ENCODE results near the gene CEL.
"Not testable (repeated sequence)": the region's sequence is repeated elsewhere in the genome, so short reads cannot be mapped to it uniquely, and the experiment has no call there.

The CEL gene

DNA sequence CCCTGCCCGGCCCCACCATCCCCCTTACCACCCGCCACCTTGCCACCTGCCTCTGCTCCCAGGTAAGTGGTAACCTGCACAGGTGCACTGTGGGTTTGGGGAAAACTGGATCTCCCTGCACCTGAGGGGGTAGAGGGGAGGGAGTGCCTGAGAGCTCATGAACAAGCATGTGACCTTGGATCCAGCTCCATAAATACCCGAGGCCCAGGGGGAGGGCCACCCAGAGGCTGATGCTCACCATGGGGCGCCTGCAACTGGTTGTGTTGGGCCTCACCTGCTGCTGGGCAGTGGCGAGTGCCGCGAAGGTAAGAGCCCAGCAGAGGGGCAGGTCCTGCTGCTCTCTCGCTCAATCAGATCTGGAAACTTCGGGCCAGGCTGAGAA, at the start of gene CEL:
Gene CEL (plus strand): TSS at position 218 of the 382 bp plus-strand sequence. CDS start 22 bp downstream, at position 240.
- DNase-seq = not testable (repeated sequence)

DNA sequence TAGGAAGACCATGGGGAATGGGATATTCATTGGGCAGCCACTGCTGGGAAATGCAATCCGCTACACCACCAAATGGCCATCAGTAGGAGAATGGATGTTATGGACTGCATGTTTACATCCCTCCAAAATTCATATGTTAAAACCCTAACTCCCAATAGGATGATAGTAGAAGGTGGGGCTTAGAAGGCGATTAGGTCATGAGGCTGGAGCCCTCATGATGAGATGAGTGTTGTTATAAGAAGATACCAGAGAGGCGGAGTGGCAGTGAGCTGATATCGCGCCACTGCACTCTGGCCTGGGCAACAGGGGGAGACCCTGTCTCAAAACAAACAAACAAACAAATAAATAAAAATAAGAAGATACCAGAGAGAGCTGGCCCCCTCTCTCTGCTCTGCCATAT, 47.1 kb upstream of the CEL start:
- DNase-seq = no peak

DNA sequence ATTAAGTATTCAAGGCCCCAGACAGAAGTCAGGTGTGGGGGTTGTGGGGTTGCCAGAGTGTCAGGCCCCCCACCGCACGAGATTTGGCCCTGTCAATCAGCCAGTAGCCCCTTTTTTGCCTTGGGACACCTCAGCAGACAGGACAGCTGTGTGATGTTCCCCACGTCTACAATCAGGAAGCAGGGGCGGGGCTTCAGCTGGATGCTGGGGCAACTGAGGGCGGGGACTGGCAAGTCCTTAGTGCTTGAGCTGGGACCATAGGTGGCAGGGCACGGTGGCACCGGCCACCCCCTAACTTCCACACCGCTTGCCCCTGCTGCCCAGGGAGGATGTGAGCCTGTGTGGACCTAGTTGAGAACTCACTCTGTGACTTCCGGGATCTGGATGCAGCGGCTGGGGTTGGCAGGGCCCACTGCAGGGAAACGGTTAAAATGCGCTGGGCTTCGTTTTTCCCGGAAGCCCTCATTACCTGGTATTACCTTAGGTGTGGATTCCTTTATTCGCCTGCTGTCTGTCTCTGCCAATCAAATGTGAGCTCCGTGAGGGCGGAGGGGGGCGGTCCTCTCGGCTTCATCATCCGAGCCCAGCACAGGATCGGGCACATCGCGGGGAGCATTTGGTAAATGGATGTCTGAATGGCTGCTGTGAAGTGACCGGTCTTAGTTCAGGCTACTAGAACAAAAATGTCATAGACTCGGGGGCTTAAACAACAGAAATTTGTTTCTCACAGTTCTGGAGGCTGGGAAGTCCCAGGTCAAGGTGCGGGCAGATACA, 38.5 kb upstream of the CEL start:
- no peak for DNase-seq

DNA sequence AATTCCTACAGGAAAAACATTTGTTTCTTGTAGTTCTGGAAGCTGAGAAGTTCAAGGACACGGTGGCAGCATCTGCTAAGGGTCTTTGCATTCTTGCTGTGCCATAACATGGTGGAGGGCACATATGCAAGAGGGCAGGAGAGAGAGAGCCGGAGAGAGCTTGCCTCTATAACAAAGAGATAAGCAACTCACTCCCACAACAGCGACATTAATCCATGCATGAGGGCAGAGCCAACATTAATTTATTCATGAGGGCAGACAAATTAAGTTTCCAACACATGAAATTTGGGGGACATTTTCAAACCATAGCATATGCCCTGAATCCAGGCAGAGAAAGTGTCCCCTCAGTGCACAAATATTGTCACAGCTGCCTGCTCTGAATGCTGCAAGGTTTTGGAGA, 35.4 kb upstream of the CEL start:
- DNase-seq = no peak

DNA sequence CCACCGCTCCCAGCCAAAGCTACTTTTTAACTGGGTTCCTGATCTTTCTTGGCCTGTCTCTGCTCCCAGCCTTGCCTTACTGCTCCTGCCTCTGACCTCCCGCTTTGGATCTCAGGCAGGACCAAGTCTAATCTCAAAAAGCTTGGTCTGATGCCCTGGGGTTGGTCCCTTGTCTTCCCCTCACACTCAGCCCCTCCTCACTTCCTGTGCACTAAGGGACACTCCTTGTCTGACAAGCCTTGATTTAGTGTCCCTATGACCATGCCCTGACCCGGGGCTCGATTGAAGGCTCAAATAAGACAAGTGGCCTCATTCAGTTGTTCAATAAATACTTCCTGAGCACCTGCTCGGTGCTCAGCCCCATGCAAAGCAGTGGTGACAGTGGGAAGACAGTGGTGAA, 34.6 kb upstream of the CEL start:
- no peak for DNase-seq

DNA sequence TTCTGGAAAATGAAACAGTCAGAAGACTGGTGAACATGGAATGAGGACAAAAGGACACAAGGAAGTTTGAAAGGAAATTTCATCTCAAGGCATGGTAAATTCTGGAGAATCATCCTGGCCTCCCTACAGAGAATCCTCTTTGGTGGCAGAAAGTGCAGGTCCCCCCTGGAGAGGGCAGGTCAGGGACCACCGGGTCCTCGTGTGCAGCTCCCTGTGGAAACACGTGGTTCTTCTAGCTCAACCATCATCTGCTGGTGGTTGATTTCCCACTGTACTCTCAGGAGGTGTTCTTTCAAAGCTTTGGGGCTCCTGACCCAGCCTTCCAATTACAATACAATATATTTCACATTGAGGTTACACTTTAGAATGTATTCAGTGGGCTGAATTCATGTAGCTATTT, 33.6 kb upstream of the CEL start:
- DNase-seq = no peak

DNA sequence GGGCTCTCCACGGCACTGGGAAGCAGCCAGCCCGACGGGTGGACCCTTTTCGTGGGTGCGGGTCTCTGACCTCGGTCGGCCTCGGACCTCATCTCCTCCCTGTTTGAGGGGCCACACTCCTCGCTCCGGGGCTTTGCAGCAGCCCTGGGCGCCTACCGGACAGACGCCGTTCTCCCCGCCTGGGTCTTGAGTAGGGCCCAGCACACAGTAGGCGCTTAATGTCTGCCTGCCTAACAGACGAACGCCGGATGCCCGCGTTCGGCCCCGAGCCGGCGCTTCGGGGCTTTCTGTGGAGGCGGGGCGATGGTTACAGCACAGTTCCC, 31.8 kb upstream of the CEL start:
- no peak for DNase-seq

DNA sequence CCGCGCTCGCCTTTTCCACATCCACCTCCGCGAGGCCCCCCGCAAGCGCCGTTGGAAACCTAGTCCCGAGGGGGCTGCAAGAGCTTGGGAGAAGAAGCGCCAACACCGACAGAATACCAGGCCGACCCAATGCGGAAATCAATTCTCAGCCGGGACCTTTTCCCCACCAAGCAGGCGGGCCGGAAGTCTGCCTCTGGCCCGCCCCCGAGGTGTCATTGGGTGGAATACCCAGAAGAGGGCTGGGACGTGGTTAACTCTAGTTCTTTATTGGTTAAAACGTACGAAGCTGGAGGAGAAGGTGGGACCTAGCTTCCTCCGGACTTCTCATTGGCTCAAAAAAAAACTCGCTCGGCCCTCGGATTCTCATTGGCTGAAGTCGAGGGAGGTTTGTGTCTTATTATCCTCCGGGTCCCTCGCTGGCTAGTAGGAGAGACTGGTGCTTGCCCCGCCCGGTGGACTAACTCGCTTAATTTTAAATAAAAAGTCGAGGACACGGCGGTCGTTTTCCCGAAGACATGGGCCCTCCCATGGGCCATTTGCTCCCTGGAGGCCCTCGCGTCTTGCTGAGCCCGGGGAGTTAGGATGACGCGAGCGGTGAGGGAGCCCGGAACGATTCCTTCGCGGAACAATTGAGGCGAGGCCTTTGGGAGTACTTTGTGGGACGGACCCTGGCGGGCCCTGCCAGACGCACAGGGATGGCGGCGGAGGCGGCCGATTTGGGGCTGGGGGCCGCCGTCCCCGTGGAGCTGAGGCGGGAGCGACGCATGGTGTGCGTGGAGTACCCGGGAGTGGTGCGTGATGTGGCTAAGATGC, 31.3 kb upstream of the CEL start, which contains the start of gene GTF3C5:
Gene GTF3C5 (plus strand): TSS at position 681 of the 813 bp plus-strand sequence. CDS start 15 bp downstream, at position 696.
- DNase-seq = peak; percentile 99

DNA sequence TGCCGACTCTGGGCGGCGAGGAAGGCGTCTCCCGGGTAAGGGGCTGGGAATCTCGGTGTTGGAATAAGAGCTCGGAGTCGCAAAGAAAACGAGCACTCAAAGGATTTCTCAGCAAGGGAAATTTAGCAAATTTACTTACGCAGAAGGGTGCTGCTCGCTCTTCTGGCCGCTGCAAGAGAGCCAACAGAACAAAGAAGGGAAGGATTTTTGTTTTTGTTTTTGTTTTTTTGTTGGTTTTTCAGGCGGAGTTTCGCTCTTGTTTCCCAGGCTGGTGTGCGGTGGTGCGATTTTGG, 30.7 kb upstream of the CEL start:
- no peak for DNase-seq

DNA sequence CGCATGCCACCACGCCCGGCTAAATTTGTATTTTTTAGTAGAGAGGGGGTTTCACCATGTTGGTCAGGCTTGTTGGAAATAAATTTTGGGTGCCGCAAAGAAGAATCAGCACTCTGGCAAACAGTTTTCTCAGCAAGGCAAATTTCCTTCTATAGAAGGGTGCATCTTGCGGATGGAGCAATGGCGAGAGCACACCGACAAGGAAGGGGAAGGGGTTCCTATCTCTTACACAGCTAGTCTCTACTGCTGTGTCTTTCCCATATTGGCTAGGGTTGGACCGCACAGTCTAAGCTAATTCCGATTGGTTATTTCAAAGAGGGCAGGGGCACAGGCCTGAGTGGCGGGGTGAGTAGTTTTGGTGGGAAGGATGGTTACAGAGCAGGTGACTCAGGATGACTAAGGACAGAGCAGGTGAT, 30.3 kb upstream of the CEL start:
- no peak for DNase-seq

DNA sequence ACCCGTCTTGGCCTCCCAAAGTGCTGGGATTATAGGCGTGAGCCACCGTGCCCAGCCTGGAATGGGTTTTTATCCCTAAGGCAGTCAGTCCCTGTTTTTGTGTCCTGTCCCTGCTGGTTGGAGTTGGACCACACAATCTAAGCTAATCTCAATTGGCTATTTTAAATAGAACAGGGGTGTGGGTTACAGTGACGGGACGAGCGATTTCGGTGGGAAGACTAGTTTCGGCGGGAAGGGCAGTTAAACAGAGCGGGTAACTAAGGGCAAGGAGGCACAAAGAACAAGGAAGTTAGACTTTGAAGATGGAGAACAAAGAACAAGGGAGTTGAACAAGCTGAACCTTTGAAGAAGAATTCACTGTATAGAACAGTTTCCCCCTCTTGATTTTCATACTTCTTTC, 29.6 kb upstream of the CEL start:
- DNase-seq = no peak

DNA sequence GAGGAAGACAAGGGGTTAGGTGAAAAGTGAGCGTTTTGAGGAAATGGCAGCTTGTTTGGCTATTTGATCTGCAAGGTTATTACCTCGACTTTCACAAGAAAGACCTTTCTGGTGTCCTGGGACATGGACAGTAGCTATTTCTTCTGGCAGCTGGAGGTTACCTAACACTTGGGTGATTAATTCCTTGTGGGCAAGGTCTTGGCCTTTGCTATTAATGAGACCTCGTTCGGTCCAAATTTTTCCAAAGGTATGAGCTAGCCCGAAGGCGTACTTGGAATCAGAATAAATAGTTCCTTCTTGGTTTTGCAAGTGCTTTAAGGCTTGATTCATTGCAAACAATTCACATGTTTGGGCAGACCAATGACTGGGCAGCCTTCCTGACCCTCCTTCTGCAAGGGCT, 26.1 kb upstream of the CEL start:
- no peak for DNase-seq

DNA sequence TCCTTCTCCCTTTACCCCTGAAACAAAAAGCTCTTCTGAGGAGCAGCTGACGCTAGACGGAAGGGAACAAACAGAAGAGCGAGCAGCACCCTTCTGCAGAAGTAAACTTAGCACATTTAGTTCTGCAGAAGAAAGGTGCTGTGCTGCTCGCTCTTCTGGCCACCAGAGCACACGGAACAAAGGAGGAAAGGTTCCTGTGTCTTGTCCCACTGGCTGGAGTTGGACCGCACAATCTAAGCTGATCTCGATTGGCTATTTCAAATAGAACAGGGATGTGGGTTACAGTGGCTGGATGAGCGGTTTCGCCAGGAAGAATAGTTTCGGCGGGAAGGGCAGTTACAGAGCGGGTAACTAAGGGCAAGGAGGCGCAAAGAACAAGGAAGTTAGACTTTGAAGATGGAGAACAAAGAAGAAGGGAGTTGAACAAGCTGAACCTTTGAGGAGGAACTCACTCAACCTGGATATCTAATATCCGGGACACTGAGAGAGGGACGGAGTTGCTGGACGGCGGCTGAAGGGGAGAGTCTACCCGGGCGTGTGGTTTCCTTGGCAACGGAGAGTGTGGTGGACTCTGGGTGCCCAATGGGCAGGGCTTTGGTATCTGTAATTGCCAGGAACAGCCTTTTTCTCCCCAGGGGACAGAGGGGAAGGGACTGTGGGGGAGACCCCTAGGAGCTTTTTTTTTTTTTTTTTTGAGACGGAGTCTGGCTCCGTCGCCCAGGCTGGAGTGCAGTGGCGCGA, 23.8 kb upstream of the CEL start:
- no peak for DNase-seq

DNA sequence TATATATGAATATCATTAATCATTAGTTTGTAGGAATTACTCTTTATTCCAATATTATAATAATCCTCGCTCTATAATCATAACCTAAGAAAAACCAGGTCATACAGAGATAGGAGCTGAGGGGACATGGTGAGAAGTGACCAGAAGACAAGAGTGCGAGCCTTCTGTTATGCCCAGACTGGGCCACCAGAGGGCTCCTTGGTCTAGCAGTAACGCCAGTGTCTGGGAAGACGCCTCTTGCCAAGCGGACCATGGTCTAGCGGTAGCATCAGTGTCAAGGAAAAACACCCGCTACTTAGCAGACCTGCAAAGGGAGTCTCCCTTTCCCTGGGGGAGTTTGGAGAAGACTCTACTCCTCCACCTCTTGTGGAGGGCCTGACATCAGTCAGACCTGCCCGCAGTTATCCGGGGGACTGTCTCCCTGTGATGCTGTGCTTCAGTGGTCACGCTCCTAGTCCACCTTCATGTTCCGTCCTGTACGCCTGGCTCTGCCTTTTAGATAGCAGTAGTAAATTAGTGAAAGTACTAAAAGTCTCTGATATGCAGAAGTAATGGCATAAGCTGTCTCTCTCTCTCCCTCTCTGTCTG, 20.8 kb upstream of the CEL start:
- DNase-seq = peak; percentile 39

DNA sequence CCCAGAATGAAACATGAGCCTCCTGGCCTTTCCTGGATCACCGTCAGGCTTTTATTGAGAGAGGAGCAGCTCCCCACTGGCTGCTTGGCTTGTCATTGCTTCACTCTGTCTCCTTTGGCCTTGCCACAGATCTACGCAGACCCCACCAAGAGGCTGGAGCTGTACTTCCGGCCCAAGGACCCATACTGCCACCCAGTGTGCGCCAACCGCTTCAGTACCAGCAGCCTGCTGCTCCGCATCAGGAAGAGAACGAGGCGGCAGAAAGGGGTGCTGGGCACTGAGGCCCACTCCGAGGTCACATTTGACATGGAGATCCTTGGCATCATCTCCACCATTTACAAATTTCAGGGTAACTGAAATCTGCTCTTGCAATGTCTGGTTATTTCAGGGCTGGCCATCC, 19.8 kb upstream of the CEL start:
- DNase-seq = no peak

DNA sequence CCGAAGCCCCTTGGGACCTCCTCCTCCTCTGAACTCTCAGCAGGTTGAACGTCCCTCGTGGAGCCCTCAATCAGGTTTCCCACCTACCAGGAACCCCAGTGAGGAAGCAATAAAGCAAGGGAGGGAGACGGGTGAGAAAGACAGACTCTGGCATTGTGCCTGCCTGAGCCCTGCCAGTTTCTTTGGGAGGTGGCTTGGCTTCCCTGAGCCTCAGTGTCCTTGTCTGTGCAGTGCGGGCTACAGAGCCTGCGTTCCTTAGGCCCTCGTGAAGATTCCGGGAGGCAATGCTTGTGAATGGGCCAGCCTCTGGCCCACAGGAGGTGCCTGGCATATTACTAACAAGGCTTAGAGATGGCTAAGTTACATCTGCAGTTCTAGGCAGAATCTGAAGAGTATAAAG, 19.1 kb upstream of the CEL start:
- no peak for DNase-seq

DNA sequence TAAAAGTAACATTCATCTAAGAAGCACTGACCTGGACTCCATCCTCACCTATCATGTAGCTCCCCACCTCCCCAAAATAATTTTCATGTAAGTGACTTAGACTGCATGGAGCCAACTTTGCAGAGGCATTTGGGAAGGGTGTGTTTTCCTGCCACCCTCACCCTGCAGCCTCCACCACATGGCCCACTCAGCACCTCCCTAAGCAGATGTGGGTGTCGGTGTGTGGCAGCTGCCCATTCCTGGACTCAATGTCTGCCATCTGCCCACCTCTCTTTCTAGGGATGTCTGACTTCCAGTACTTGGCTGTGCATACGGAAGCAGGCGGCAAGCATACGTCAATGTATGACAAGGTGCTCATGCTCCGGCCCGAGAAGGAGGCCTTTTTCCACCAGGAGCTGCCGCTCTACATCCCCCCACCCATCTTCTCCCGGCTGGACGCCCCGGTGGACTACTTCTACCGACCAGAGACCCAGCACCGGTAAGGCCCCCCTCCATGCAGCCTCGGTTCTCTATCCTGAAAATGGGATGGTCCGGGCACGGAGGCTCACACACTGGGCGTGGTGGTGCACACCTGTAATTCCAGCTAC, 18.2 kb upstream of the CEL start:
- DNase-seq = no peak

DNA sequence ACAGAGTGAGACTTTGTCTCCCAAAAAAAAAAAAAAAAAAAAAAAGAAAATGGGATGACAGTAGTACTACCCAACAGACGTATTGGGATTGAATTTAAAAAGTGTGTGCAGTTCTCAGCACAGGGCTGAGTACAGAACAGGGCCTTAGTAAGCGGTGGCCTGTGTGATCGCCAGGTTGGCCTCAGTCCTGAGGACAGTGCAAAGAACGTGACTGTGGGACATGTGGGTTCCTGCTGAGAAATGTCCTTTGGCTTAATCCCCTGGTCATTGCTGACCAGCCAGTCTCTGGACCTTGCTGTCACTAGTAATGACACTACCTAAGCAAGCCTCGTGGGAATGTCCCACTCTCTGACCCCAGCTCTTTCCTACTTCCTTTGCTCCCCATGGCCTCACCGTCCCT, 17.7 kb upstream of the CEL start:
- no peak for DNase-seq

DNA sequence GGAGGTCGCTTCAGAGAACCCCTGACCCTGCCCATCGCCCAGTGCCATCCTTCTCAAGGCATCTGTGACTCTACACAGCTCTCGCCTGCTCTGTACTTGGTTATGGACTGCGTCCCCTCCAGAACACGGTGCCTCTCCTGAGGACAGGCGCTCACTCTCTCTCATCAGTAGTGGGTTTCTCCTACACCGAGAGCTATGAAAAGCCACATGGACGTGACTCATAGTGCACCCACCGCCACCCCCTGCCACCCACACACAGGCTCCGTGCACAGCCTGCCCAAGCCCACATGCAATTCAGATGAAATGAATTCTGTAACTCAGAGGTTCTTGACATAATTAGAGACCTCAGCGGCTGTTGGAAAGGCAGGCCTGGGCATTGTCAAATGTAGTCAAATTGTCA, 17.1 kb upstream of the CEL start:
- no peak for DNase-seq

DNA sequence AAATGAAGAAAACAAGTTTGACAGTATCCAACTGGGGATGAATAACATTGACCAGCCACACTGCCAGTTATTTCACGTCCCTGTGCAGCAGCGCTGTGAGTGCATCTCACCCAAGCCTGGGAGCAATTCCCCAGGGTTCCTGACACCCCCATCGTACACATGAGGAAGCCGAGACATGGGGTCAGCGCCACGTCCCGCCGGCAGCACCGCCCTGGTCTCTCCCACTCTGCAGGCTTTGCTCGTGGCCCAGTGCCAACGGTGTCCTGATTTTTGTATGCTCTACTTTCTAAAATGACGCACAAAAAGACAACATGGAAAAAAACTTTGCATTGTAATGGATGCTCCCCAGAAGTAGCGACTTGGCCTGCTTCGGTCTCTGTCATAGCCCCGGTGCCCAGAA, 16.6 kb upstream of the CEL start:
- DNase-seq = no peak

DNA sequence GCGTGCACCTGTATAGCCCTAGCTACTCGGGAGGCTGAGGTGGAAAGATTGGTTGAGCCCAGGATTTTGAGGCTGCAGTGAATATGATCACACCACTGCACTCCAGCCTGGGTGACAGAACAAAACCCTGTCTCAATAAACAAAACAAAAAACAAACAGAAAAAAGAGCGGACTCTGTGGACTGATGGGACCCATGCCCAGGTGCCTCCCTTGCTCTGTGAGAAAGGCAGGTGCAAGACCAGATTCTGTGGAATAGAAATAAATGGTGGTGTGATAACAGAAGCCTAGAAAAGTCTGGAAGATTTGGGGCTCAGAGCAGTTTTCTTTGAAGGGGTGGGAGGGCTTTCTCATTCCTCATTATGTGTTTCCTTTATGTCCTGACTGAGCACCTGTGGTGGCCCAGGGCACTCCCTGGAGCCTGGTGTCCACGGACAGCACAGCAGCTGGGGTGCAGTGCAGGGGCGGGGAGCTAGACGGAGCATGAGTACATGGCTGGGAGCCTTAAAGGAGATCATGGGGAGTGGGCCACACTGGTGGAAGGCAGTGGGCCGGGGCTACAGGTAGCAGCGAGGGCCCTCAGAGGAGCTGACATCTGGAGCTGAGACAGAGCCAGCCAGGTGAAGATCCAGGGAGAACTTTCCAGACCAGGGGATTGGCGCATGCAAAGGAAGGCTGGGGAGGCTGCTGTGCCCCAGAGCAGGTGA, 15.4 kb upstream of the CEL start:
- DNase-seq = no peak

DNA sequence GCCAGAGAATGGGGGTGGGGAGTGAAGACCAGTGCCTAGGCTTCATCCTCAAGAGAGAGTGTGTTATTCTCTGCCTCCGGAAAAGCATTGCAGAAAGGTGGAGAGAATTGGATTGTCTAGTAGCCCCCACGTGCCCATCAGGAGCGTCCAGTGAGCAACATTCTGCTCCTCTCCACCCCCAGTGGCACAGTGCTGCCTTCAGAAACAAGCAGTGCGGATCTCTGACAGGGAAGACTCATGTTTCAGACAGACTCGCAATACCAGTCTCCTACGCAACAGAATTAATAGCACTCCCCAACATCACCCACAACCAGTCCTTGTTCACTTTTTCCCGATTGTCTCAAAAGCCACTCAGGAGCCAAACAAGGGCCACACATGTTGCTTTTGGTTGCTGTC, 14.9 kb upstream of the CEL start:
- DNase-seq = no peak

DNA sequence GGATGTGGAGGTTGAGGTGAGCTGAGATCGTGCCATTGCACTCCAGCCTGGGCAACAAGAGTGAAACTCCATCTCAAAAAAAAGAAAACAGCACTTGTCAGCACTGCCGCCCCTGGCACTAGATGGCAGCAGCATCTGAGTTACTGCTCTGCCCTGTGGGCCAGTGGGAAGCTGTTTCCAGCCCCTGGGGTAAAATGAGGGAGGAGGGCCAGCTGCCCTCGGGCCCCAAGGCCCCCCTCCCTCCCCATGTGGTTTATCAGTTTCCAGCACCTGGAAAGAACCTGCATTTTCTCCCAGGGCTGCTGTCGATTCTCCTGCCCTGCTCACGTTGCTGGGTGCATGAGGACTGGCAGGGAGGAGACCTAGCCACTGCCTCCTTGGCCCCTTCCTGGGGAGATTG, 13.2 kb upstream of the CEL start:
- DNase-seq = peak; percentile 33
